ENCODE data around the gene VWA5B2. TPM values are rescaled to one million over a fixed set of nuclear protein-coding genes. Genes with fewer than 3 reads are reported as not detected.

VWA5B2 gene
- total and polyA plus RNA-seq, 2 of the 13 experiments (the other 11 are each of a cell fraction or from before 2014, with no cell fraction given) = 0.03 to 0.04 TPM

- TF ChIP-seq MLLT10 (CRISPR knock-in tag; IDR thresholded peaks at IDR 0.05) (no peak), MIER3 (CRISPR knock-in tag; IDR thresholded peaks at IDR 0.05; ENCODE audit: borderline replicate concordance) (no peak), SOX13 (IDR thresholded peaks at IDR 0.05) (no peak), SOX13 (CRISPR knock-in tag; conservative IDR thresholded peaks at IDR 0.05 in 1 of 2, IDR thresholded peaks at IDR 0.05 in 1 of 2) (peak in 1 of 2 experiments; percentile 37; a peak in 1 of 4 replicates), SNRNP70 (IDR thresholded peaks at IDR 0.05; ENCODE audit: low read depth, low read length) (no peak), PAX8 (CRISPR knock-in tag; IDR thresholded peaks at IDR 0.05; ENCODE audit: borderline replicate concordance) (no peak; the same call in 1 of the 2 replicates), ZNF230 (CRISPR knock-in tag; IDR thresholded peaks at IDR 0.05) (no peak), ZNF337 (CRISPR knock-in tag; IDR thresholded peaks at IDR 0.05; ENCODE audit: borderline replicate concordance, low read depth) (no peak), HNF4A (CRISPR knock-in tag; IDR thresholded peaks at IDR 0.05) (0 out of 2 replicates have a peak, but pooled peaks have one; percentile 5), ZNF574 (CRISPR knock-in tag; IDR thresholded peaks at IDR 0.05) (peak; percentile 93), DR1 (CRISPR knock-in tag; IDR thresholded peaks at IDR 0.05) (peak; percentile 56; the same call in 1 of the 2 replicates), FOXK1 (CRISPR knock-in tag; IDR thresholded peaks at IDR 0.05; ENCODE audit: borderline replicate concordance, low read depth) (peak; percentile 93), GFI1 (CRISPR knock-in tag; IDR thresholded peaks at IDR 0.05; ENCODE audit: borderline replicate concordance) (no peak), GTF2F1 (IDR thresholded peaks at IDR 0.05; ENCODE audit: low read length) (no peak), ZNF605 (CRISPR knock-in tag; IDR thresholded peaks at IDR 0.05) (no peak; the same call in 1 of the 2 replicates), WIZ (CRISPR knock-in tag; IDR thresholded peaks at IDR 0.05) (no peak)
- TF ChIP-seq, protein P1, sequence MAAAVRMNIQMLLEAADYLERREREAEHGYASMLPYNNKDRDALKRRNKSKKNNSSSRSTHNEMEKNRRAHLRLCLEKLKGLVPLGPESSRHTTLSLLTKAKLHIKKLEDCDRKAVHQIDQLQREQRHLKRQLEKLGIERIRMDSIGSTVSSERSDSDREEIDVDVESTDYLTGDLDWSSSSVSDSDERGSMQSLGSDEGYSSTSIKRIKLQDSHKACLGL (CRISPR knock-in tag; IDR thresholded peaks at IDR 0.05) = peak; percentile 53; the same call in 1 of the 2 replicates
- TF ChIP-seq, protein P2, sequence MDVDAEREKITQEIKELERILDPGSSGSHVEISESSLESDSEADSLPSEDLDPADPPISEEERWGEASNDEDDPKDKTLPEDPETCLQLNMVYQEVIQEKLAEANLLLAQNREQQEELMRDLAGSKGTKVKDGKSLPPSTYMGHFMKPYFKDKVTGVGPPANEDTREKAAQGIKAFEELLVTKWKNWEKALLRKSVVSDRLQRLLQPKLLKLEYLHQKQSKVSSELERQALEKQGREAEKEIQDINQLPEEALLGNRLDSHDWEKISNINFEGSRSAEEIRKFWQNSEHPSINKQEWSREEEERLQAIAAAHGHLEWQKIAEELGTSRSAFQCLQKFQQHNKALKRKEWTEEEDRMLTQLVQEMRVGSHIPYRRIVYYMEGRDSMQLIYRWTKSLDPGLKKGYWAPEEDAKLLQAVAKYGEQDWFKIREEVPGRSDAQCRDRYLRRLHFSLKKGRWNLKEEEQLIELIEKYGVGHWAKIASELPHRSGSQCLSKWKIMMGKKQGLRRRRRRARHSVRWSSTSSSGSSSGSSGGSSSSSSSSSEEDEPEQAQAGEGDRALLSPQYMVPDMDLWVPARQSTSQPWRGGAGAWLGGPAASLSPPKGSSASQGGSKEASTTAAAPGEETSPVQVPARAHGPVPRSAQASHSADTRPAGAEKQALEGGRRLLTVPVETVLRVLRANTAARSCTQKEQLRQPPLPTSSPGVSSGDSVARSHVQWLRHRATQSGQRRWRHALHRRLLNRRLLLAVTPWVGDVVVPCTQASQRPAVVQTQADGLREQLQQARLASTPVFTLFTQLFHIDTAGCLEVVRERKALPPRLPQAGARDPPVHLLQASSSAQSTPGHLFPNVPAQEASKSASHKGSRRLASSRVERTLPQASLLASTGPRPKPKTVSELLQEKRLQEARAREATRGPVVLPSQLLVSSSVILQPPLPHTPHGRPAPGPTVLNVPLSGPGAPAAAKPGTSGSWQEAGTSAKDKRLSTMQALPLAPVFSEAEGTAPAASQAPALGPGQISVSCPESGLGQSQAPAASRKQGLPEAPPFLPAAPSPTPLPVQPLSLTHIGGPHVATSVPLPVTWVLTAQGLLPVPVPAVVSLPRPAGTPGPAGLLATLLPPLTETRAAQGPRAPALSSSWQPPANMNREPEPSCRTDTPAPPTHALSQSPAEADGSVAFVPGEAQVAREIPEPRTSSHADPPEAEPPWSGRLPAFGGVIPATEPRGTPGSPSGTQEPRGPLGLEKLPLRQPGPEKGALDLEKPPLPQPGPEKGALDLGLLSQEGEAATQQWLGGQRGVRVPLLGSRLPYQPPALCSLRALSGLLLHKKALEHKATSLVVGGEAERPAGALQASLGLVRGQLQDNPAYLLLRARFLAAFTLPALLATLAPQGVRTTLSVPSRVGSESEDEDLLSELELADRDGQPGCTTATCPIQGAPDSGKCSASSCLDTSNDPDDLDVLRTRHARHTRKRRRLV (CRISPR knock-in tag; IDR thresholded peaks at IDR 0.05) = no peak
- TF ChIP-seq, protein P3, sequence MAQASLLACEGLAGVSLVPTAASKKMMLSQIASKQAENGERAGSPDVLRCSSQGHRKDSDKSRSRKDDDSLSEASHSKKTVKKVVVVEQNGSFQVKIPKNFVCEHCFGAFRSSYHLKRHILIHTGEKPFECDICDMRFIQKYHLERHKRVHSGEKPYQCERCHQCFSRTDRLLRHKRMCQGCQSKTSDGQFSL (CRISPR knock-in tag; IDR thresholded peaks at IDR 0.05) = no peak
- TF ChIP-seq, protein P4, sequence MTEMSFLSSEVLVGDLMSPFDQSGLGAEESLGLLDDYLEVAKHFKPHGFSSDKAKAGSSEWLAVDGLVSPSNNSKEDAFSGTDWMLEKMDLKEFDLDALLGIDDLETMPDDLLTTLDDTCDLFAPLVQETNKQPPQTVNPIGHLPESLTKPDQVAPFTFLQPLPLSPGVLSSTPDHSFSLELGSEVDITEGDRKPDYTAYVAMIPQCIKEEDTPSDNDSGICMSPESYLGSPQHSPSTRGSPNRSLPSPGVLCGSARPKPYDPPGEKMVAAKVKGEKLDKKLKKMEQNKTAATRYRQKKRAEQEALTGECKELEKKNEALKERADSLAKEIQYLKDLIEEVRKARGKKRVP (CRISPR knock-in tag; IDR thresholded peaks at IDR 0.05) = no peak
Measured at GRCh38 chr3:184249412-184250166, 20.2 kb downstream of the VWA5B2 start, which contains the start of gene EEF1AKMT4 (continued).

Measured in HepG2 (cell line).